ENCODE results near the gene CORIN.
"Not testable (repeated sequence)": the region's sequence is repeated elsewhere in the genome, so short reads cannot be mapped to it uniquely, and the experiment has no call there.

CORIN gene

DNA sequence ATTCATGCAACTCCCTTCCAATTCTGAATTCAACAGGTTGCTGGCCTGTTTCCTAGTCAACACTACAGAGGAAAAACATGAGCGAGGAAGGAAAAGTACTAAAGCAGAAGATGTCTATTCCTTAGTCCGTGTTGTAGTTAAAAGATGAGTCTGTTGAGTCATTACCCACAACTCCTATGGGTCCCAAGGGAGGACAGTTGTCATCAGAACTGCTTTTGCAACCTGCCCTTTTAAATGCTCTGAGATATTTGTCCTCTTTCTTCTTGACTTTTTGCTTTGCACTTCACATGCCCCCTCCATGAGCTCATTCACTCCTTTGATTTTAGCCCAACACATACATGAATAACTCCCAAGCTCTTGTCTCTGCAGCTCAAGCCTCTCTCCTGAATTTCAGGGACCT is 119.2 kb downstream of the CORIN start:
- no peak for DNase-seq

DNA sequence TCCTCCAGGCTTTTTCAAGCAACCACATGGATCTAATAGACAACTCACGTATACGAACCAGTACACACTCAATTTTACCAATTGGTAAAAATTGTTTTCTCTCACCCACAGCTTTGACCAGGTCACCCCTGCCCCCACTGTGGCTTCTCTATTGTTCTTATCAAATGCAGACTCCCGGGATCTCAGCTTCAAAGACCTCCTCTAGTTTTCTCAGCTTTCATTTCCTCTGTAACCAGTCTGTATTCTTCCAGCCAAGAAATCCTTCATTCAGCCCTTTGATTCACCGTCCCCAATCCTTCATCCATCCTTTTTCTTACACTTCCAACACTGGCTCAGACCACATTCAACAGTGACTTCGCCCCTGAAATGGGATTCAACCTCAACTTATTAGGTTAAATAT is 120.7 kb downstream of the CORIN start:
- DNase-seq, result no peak

DNA sequence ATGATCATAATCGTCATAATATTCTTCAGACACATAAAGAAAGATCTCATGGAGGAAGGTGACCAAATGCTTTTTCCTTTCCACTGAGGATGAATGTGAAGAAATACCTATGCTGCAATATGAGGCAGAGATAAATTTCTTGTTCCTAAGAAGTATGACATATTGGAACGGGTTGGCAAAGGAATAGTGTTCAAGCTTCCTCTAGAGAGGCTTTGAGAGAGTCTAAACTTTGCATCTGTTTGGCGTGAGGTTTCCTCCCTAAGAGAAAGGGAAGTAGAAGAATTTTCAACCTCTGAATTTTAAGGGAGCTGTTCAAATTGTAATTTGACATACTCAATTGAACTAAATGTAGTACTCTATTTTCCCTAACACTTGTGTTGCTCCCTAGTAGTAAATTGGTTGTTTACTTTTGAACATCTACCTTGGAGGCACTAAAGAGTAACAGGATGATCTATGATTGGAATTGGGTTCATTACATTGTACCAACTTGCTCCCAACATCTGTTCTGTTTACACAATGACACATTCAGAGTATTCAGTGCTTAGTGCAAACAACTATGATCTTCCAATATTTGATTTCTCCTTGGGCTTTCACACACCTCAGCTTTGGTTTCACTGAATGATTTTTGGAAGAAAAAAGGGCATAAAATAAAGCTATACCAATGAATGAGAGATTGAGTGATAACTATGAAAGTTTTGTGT is 122.0 kb downstream of the CORIN start:
- peak; percentile 30 for DNase-seq

DNA sequence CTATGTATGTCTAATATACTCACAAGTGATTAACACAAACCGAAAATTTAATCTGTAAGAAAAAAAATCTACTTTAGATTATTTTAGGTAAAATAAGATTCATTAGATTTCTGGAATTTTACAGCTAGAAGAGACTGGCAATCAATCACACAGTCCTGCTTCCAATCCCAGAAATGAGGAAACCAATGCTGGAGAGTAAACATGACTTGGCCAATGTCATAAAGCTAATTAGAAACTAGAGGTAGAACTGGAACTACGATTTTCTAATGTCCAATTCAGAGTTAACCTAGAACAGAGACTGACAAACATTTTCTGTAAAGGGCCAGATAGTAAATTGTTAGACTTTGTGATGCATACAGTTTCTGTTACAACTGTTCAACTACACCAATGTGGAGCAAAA is 123.6 kb downstream of the CORIN start:
- no peak for DNase-seq

DNA sequence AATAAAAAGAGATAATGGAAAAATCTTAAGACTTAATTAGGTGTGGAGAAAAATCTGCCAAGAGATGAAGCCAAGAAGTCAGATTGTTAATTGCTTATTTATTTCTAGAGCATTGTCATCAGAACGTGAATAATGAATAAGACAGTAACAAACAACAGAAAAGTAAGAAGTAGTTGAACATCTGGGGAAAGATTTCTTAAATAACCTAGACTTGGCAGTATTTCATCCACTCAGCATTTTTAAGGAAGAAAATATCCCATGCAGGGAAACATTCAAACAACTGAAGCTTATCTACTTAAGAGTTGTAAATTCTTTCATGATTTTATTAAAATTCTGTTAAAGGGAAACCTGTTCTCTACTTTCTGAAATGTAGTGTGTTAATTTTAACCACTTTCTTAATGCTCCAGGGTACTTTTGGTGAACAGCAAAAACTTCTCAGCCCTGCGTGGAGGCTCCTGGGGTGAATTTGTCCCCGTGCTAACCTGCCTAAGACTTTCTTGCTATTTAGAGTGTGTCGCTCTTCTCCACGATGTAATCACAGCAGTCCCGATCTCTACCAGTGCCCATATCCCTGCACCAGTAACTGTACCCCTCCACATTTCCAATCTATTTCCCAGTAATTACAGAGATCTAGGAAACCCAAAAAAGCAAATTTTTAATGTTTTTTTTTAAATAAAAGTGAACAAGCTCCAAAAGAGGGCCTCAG is 124.6 kb downstream of the CORIN start:
- no peak for DNase-seq

DNA sequence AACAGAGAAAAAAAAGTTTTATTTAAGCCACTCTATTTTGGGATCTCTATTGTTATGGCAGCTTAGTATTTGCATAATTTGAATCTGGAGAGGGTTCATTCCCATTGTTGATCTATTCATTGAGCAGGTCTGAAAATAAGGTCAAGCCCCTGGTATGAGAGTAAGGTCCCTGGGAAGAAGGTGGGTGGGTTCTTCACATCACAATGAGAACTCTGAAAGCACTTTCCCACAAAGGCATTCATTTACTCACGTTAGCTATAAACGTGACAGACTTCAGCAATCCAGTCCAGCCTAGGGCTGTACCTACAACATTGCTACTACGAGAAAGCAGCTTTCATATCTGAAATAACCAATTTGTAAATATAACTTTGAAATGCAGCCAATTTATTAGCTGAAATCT is 126.2 kb downstream of the CORIN start:
- no peak for DNase-seq

DNA sequence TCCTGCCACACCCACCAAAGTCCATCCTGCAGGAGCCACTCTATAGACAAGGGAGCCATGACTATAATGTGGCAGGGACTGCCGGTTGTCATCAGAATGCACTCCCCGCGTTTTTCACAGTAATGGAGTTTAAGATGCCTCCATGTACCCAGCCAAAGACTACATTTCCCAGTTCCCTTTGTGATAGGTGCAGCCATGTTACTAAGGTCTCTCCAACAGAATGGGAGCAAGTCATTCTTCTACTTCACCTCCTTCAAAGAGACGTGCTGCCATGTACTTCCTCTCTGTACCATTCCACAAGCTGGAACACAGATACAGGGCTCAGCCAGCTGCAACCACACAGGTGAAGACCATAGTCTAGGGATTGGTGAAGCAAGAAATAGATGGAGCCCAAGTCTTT is 126.7 kb downstream of the CORIN start:
- no peak for DNase-seq

GRCh38 chr4:47706352-47706751 is 131.5 kb downstream of the CORIN start:
- not testable (repeated sequence) for DNase-seq

DNA sequence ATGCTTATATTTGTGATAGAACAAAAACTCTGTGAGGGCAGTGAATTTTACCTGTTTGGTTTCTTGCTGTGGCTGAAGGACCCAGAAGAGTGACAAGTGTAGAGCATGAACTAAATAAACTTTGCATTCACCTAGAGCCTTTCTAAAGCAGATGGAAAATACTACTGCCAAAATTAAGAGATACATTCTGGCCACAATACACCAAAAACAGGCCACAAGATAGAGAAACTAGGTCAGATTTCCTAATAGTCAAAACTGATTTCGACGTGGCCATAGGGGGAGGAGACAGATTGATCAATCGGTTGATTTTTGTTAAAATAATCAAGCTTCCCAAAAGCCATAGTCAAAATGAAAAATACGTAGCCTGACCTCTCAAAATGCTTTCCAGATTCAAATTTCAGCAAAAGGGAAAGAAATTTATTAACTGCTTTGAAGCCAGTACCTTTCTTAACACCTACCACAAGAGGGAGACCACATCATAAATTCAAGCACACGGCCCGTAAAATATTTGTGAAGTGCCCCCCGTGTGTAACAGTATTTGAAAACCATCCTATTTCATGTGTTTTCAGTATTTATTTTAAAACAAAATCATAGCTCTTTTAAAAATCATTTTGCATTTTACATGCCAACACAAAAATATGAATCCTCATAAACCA is 132.4 kb downstream of the CORIN start:
- peak; percentile 71 for DNase-seq

- peak; percentile 67 for DNase-seq
These were observed 133.1 kb downstream of the CORIN start for GRCh38 chr4:47704693-47705325.

DNA sequence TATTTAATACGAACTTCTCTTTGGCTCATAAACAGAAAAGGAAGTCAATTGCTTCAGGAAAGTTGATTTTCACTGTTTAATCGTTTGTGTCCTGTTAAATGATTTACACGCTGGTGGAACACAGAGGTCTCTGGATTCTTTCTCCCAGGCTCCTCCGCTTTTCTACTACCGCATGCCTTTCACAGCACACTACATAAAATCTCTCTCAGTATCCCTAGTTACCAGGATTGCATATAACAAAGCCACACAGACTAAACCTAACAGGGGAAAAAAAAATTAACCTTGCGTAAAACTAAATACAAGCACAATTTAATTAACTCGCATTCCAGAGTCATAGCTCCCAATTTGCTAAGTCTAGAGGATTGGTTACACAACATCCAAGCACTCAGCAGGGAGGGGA is 133.9 kb downstream of the CORIN start:
- no peak for DNase-seq

GRCh38 chr4:47703008-47703407 is 134.9 kb downstream of the CORIN start:
- DNase-seq, result no peak

DNA sequence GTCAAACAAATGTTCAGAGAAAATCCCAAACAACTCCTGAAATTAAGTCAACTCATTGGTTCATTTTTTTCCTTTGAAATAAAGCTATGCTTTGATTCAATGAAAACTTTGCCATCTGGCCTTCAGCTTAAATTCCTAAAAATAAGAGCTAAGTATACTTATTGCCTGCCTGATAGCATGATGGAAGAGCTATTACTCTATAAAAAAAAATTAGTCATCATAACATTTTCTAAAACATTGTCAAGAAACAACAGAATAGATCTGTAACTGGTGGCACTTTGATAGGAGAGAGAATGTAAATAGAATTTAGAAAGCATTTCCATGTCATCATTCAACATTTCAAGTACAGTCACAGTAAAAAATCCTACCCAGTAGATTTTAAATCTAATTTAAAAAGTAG is 136.6 kb downstream of the CORIN start:
- DNase-seq, result no peak

DNA sequence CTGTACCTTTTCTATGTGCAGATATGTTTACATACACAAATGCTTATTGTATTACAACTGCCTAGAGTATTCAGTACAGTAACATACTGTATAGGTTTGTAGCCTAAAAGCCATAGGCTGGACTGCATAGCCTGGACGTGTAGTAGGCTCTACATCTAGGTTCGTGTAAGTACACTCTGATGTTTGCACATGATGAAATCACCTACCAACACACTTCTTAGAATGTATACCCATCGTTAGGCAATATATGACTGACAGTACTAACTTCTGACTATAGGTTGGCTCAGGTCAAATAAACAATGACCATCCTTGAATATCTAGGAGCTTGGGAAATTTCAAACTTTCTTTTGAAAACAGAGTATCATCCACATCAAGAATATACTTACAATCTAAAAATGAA is 139.0 kb downstream of the CORIN start:
- DNase-seq, result no peak

DNA sequence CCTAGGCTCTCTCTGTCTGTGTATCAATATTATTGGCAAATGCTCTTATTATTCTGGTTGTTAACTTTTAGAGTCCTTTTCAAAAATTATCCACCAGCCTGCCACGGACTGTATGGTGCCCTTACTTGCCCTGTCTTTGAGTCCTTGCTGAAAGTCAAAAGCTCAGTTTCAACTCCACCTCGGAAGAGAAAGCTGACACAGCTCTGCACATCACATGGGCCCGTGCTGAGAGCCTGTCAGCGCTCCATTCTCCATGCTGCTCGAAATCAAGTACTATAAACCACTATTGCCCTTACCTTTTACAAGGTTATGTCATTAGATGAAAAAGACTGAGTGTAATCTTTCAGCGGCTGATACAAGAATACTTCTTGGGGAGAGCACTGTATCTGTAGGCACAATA is 141.0 kb downstream of the CORIN start:
- no peak for DNase-seq

DNA sequence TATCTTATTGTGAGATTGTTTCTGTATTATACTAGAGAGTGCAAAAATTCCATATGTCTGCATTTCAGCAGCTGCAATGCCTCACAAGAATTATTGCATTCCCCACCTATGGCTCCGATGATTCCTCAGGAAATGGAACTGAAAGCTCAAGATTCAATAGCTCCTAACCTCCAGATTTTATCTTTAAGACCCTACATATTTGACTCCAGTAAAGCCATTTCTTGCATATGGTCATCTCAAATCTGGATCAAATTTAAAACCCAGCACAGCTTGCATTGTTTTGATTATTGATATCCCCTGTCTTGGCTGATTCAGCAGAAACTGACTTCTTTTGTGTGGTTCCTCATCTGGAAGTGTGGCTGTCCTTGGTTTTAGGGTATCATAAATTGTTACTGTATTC is 142.6 kb downstream of the CORIN start:
- no peak for DNase-seq

DNA sequence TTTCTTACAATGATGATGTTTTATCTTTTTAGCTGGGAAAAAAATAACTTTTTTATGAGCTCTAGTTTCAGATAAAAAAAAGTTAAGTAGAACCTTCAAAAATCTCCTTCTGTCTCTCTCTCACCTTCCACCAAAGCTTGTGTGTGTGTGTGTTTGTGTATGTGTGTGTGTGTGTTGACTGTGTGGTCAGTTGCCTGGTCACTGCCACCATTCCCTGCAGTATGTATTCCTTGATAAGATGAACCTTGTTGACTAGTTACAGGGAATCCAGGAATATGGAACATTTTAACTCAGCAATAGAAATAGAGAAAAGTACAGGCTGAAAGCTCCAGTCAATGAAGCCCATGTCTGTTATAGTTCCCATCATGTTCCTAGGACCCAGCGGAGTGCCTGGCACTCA is 143.5 kb downstream of the CORIN start:
- DNase-seq, result no peak

DNA sequence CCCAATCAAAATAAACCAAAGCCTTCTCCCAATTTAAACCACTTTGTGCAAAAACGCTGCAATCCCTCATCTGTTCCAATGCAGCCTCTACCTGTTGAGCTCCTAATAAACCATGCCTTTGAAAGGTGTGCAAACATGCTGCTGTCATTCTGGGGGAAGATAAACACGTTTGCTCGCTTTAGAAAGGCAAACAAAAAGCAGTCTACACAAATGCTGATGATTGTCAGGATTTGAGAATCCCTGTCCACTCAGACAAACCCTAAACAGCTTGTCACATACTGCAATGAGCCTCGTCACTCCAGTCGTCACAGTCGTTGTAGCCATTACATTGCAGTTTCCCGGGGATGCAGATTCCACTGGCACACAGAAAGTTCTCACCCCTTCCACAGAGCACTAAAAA is 145.2 kb downstream of the CORIN start:
- DNase-seq, result no peak

GRCh38 chr4:47691757-47692383 is 146.0 kb downstream of the CORIN start:
- DNase-seq, result not testable (repeated sequence)

- no peak for DNase-seq
These were observed 147.3 kb downstream of the CORIN start for GRCh38 chr4:47690611-47691010.

DNA sequence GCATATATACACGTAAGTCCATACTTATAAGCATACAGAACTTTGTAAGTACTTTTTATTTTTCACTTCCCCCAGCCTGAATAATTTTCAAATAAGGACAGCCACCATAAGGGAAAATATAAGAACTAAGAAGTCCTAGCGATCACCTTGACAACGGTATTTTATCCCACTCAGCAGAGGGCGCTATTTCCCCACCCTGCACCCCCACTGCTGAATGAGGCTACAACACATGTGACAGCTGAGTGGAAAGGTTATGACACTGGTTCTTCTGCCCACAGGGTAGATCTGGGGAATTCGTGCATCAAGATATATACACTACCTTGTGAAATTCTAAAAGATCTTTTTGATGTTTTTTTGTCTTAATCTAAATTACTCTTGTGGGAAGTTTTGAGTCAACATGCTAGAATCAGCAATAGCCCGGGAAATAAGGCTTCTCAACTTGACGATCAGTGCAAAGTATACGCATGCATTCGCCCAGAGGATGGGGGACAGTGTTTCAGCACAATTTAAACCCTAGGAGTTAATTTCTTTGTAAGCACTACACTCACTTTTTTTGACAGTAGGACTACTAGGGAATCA is 151.5 kb downstream of the CORIN start:
- peak; percentile 75 for DNase-seq

- DNase-seq, result no peak
These were observed 162.1 kb downstream of the CORIN start for GRCh38 chr4:47675806-47676205.

GRCh38 chr4:47674144-47674543 is 163.7 kb downstream of the CORIN start:
- DNase-seq, result no peak
